Measurements from ENCODE around the gene USP46. TPM values are rescaled to one million over a fixed set of nuclear protein-coding genes. Genes with fewer than 3 reads are reported as not detected.
A peak's percentile ranks its signal among the peaks of the same experiment; 100 is the strongest.

Gene USP46
- 33.1 and 33.6 TPM in 2 replicates for total RNA-seq
- long read RNA-seq, full-length matches to known transcripts = 56 of 81 reads
- long read RNA-seq, partial matches to known transcripts = 4 of 81 reads
- long read RNA-seq, other reads (novel, unspliced or antisense) = 21 of 81 reads

- Mint-ChIP-seq H3K4me3 (ENCODE audit: low read depth) (peak within 1 kb of the TSS; percentile 84), H3K4me1 (ENCODE audit: low read depth) (peaks cover 26% of the 10 kb centered on the region), H3K9me3 (ENCODE audit: low read depth) (no peaks in the 10 kb centered on the region), H3K36me3 (ENCODE audit: insufficient read depth) (peaks cover 9% of the 10 kb centered on the region), H3K27ac (peak within 1 kb of the TSS; percentile 96), H3K27me3 (no peaks in the 10 kb centered on the region)
- TF ChIP-seq CTCF (IDR thresholded peaks at IDR 0.05; ENCODE audit: unreplicated experiment) = no peak
- DNase-seq (ENCODE audit: low spot score, unreplicated experiment) = peak; percentile 54
Observed at GRCh38 chr4:52659001-52659721, at the start of gene USP46. Gene USP46 (minus strand): TSS chr4:52659301. CDS start chr4:52659150, 151 bp downstream.

GRCh38 chr4:52704661-52705060 lies 45.6 kb upstream of the USP46 start:
- Mint-ChIP-seq H3K4me1 (ENCODE audit: low read depth) (peaks cover 1% of the 10 kb centered on the region), H3K27ac (no peak overlapping the region)

GRCh38 chr4:52704133-52704532 lies 45.0 kb upstream of the USP46 start:
- Mint-ChIP-seq H3K27me3 (peaks cover under 1% of the 10 kb centered on the region), H3K9me3 (ENCODE audit: low read depth) (no peaks in the 10 kb centered on the region), H3K4me1 (ENCODE audit: low read depth) (peaks cover 1% of the 10 kb centered on the region)

More at GRCh38 chr4:52704661-52705060, 45.6 kb upstream of the USP46 start:
- no peaks in the 10 kb centered on the region for H3K9me3 Mint-ChIP-seq (ENCODE audit: low read depth)
- DNase-seq (ENCODE audit: low spot score, unreplicated experiment) = no peak
- H3K36me3 Mint-ChIP-seq (ENCODE audit: insufficient read depth) = no peaks in the 10 kb centered on the region
- TF ChIP-seq CTCF (IDR thresholded peaks at IDR 0.05; ENCODE audit: unreplicated experiment) = no peak
- peaks cover 6% of the 10 kb centered on the region for H3K27me3 Mint-ChIP-seq
- H3K4me3 Mint-ChIP-seq (ENCODE audit: low read depth) = no peak overlapping the region

GRCh38 chr4:52701207-52701606 lies 42.1 kb upstream of the USP46 start:
- H3K4me3 Mint-ChIP-seq (ENCODE audit: low read depth) = no peak overlapping the region
- no peak for DNase-seq (ENCODE audit: low spot score, unreplicated experiment)
- TF ChIP-seq CTCF (IDR thresholded peaks at IDR 0.05; ENCODE audit: unreplicated experiment) = no peak
- H3K9me3 Mint-ChIP-seq (ENCODE audit: low read depth) = no peaks in the 10 kb centered on the region
- H3K4me1 Mint-ChIP-seq (ENCODE audit: low read depth) = peaks cover 1% of the 10 kb centered on the region
- H3K36me3 Mint-ChIP-seq (ENCODE audit: insufficient read depth) = no peaks in the 10 kb centered on the region
- no peak overlapping the region for H3K27ac Mint-ChIP-seq
- H3K27me3 Mint-ChIP-seq = no peaks in the 10 kb centered on the region

More at GRCh38 chr4:52704133-52704532, 45.0 kb upstream of the USP46 start:
- Mint-ChIP-seq H3K27ac (no peak overlapping the region), H3K4me3 (ENCODE audit: low read depth) (no peak overlapping the region), H3K36me3 (ENCODE audit: insufficient read depth) (no peaks in the 10 kb centered on the region)
- no peak for TF ChIP-seq CTCF (IDR thresholded peaks at IDR 0.05; ENCODE audit: unreplicated experiment)
- DNase-seq (ENCODE audit: low spot score, unreplicated experiment) = no peak

GRCh38 chr4:52694936-52695335 lies 35.8 kb upstream of the USP46 start:
- H3K27ac Mint-ChIP-seq = no peak overlapping the region
- no peaks in the 10 kb centered on the region for H3K4me1 Mint-ChIP-seq (ENCODE audit: low read depth)
- H3K9me3 Mint-ChIP-seq (ENCODE audit: low read depth) = peaks cover 16% of the 10 kb centered on the region
- no peaks in the 10 kb centered on the region for H3K36me3 Mint-ChIP-seq (ENCODE audit: insufficient read depth)
- H3K4me3 Mint-ChIP-seq (ENCODE audit: low read depth) = no peak overlapping the region
- no peak for TF ChIP-seq CTCF (IDR thresholded peaks at IDR 0.05; ENCODE audit: unreplicated experiment)
- DNase-seq (ENCODE audit: low spot score, unreplicated experiment) = no peak
- H3K27me3 Mint-ChIP-seq = no peaks in the 10 kb centered on the region
